ENCODE measurements around the gene GCDH.
"Not testable (repeated sequence)": the region's sequence is repeated elsewhere in the genome, so short reads cannot be mapped to it uniquely, and the experiment has no call there.

Gene GCDH

DNA sequence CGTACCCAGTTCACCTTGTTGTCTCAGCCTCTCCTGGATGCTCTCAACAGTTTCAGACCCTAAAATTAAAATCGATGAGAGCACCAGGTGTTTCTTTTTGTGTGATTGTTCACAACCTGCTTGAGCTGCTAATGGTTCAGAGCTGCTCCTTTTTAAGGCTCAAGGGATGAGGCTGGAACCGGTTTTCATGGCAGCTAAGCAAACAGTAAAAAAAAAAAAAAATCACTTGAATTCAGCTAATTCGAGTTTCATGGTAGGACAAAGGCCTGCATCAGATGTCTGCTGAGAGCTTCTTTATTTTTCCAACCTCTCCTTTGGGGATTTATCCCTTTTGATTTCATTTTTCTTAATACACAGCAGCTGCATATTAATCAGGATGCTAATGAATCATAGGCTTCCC, 21.6 kb downstream of the GCDH start:
- no peak for DNase-seq

DNA sequence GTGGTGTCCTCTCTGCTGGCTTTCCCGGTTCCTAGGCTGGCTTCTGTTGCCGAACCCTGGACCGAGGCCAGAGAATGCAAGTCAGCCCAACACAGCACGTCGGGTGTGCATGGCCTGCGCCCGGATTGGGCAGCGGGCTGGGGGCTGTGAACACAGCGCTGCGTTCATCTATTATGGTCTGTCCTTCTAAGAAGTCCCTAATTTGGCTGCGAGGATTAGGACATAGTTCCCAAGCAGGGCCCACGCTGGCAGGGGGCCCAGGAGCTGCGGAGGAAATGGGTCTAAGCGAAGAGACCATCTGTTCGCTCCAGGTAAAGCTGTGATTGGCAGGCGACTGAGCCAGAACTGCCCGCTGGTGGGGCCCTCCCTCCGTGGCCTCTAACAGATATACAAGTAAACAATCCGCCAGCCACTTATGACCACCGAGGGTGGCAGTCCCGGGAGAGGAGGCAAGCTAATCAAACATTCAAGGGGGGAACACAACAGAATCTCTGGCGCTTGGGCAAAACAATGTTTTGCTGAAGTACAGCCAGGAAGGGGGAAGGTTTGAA, 22.1 kb downstream of the GCDH start:
- no peak for DNase-seq

DNA sequence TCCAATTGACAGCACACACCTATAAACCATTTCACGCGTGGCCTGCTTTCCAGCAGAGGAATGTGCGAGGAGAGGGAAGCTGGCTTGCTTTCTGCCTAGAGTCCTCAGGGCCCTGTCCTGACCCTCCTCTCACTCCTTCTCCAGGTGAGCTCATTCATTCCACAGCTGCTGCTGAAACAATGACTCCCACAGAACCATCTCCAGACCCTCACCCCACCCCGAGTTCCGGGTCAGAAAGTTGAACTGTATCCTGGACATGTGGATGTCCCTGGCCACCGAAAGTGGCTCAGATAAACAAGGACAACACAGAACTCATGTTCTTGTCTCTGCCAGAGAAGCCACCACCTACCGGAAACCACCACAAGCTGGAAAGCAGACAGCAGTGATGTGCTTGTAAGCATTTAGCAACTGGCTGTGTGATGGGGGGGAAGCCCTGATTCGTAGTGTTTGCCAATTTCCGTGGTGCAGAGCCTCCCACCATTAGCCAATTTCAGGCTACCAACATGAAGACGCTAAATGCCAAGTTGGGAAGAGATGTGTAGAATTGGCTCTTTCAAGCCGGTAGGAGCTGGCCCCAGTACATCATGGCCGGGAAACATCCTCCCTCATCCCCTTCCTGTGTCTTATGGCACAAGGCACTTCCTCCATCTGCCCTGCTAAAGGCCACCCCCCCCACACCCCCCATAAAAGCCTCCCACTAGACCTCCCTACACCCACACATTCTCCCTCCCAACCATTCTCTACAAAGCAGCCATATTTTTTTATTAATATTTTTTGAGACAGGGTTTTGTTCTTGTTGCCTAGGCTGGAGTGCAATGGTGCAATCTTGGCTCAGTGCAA, 23.1 kb downstream of the GCDH start:
- DNase-seq, result peak; percentile 27

DNA sequence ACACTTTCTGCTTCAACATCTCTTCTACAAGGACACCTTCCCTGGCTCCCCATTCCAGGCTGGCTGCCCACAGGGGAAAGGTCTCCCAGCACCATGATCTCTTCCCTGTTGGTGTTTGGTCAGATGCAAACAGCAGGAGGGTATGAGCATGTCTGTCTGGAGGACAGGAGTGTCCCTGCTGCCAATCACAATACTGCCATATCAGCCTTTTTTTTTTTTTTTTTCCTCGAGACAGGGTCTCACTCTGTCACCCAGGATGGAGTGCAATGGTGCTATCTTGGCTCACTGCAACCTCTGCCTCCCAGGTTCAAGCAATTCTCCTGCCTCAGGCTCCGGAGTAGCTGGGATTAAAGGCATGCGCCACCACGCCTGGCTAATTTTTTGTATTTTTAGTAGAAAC, 24.9 kb downstream of the GCDH start:
- DNase-seq, result not testable (repeated sequence)

- no peak for DNase-seq
These were observed 27.3 kb downstream of the GCDH start for GRCh38 chr19:12918253-12918652.

- DNase-seq, result no peak
These were observed 30.1 kb downstream of the GCDH start for GRCh38 chr19:12921047-12921446.

DNA sequence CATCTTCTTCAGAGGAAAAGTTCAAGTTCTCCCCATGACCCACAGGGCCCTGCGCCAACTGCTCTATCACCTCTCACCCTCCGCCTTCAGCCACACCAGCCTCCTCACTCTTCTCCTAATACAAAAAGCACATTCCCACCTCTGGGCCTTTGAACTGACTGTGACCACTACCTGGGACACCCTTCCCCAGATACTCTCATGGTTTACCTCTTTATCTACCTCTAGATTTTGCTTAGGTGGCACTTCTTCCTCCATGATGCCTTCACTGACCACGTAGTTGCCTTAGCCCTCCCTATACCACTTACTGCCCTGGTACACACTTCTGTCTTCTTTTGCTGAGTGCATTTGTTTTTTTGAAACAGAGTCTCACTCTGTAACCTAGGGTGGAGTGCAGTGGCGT, 32.0 kb downstream of the GCDH start:
- no peak for DNase-seq

DNA sequence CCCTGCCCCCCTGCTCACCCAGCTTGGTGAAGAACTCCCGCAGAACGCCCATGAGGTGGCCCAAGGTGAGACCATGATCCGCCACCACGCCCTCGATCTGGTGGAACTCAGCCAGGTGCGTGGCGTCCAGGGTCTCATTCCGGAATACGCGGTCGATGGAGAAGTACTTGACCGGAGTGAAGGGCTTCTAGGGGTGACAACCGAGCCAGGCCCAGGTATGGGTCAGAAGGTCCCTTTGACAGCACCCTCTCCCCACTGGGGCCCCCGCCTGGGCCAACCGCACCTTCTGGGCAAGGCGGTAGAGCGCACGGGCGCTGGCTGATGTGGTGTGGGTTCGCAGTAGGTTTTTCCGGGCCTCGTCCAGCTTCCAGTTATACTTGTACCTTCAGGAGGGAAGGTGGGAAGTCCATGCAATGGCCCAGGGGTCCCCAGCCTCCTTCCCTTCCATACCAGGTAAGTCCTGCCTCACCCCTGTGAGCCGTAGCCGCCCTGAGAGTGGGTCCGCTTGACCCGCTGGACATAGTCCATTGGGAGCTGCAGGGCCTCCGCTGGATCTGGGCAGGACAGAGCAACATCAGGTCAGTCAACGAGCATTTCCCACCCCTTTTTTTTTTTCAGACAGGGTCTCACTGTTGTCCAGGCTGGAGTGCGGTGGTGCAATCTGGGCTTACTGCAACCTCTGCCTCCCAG, 33.8 kb downstream of the GCDH start:
- DNase-seq, result no peak

DNA sequence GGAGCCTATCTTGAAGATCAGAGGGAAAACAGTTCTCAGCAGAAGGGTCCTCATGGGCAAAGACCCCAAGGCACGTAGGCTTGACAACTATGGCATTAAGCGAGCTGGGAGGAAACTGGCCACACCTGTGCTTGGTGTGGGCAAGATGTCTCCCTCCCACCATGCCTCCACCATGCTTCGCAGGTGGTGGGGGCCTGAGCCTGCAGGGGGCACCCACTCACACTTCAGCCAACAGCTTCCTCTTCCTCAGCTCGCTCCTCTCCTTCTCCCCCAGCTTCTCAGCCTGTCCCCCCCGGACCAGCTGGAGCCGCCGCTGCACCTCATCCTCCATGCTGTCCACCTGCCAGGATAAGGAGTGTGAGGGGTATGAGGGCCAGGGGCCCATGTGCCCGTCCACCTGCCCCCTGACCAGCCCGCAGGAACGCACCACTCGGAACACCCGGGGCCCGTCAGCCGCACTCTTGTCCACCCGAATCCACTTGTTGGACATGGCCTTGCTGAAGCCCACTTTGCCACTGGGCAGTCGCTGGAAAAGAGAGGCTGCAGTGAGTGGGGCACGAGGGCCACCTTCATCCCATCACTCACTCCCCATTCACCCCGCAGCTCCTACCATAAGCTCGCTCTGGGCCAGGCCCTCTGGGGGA, 39.2 kb downstream of the GCDH start:
- no peak for DNase-seq

DNA sequence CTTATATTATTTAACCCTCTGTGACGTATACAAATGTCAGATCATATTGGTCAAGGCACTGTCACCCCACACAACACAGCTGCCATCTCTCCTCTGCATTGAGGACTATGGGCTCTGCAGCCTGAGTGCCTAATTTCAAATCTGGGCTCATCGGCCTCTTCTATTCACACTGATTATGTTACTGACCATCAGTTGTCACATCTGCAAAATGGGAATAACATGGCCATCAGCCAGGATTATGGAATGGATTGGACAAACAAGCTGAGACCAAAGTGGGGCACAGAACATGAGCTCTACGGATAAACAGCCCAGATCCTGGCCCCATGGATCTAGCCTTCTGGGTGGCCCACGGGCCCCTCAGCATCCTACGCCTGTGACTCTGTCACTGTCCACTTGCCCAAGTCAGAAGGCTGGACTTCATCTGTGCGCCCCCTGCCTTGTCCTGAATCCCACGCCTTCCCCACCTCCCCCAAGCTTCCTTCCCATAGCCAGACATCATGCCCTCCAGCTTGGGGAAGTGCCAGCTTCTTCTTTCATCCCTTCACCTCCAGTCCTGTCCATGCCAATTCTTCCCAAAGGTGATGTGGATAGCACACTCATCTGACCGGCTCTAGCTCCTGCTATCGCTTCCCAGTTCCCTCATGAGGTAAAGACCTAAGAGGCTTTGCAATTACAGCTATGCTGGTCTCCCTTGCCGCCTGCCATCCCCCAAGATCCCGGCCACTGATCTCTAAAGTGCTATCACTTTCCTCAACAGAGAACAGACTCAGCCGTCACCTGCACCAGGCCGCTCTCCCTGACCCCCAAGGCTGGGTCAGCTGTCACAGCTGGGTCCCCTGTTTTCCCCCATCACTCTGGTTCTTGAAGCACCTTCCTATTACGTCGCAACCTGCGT, 41.7 kb downstream of the GCDH start:
- DNase-seq, result no peak

DNA sequence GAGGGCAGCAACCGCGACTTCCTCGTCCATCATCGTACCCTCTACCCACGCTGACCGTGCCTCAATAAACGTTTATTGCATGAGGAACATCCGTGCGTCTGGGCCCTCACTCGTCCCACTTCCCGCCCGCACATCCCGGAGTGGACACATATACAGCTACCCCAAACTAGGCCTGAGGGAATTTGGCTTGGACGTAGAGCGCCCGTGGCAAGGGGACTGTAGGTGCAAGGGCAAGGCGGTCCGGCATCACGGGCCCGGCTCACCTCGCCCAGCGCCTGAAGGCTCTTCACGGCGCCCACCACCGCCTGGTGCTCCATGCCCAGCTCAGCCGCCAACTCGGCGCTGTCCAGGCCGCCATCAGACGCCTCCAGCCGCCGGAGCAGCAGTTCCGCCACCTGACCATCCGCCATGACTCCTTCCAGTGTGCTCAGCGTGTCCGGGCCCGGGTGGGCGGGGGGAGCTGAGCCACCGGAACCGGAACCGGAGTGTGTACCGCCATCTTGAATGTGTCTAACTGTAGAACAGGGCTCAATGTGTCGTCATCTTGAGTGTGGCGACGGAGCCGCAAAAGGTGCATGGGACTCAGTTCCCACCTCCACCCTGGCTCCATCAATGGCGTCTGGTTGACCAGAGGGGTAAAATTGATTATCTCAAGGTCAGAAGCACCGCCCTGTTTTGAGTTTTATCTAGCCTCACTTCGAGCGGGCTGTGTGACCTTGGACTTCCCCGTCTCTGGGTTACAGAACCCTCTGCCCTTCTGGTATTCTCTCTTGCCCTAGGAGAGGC, 42.5 kb downstream of the GCDH start, which contains the start of gene FARSA:
Gene FARSA (minus strand): TSS at position 425 of the 786 bp plus-strand sequence. CDS start 15 bp downstream, at position 410.
- DNase-seq, result peak; percentile 86

DNA sequence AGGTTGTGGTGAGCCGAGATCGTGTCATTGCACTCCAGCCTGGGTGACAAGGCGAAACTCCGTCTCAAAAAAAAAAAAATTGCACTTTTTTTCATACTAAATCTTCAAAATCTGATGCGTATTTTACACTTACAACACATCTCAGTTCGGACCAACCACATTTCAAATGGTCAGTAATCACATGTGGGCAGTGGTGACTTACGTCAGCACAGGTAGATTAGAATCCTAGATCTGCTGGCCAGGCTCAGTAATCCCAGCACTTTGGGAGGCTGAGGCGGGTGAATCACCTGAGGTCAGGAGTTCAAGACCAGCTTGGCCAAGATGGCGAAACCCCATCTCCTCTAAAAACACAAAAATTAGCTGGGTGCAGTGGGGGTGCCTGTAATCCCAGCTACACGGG, 44.1 kb downstream of the GCDH start:
- DNase-seq, result no peak

GRCh38 chr19:12936582-12936981, 45.6 kb downstream of the GCDH start:
- DNase-seq, result no peak

DNA sequence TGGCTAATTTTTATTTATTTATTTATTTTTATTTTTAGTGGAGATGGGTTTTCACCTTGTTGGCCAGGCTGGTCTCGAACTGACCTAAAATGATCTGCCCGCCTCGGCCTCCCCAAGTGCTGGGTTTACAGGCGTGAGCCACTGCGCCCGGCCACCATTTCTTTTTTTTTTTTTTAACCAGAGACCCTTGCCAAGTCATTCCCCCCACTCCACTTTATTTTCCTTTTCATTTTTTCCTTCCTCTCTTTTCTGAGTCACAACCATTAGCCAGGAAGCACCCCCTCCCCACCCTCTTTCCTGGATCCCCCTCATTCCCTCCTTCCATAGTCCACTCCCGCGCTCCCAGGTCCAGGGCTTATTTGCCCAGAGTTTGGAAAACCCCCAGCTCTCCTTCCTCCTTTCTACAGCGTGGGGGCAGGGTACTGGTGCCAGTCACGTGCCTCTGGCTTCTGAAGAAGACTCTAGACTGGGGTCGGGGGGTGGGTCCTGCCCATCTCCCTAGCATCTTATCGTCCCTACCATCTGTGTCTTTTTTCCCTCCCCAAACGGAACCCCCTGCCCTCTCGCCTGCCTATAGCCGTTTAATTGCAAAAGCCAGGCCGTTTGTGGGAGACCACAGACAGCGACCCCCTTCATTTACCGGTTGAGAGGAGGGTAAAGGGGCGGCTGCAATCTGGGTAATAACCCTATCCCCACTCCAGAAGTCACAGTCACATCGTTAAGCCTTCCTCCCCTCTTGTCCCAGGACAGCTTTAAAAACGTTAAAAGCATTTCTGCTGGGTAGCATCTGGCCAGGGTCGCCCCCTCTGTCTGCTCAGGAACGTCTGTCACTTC, 46.4 kb downstream of the GCDH start:
- DNase-seq, result no peak

- peak; percentile 98 for DNase-seq
These were observed 47.2 kb downstream of the GCDH start, which contains the start of gene CALR for GRCh38 chr19:12937927-12938778. CALR (plus strand) TSS chr19:12938609; CDS start chr19:12938680, 71 bp downstream.

DNA sequence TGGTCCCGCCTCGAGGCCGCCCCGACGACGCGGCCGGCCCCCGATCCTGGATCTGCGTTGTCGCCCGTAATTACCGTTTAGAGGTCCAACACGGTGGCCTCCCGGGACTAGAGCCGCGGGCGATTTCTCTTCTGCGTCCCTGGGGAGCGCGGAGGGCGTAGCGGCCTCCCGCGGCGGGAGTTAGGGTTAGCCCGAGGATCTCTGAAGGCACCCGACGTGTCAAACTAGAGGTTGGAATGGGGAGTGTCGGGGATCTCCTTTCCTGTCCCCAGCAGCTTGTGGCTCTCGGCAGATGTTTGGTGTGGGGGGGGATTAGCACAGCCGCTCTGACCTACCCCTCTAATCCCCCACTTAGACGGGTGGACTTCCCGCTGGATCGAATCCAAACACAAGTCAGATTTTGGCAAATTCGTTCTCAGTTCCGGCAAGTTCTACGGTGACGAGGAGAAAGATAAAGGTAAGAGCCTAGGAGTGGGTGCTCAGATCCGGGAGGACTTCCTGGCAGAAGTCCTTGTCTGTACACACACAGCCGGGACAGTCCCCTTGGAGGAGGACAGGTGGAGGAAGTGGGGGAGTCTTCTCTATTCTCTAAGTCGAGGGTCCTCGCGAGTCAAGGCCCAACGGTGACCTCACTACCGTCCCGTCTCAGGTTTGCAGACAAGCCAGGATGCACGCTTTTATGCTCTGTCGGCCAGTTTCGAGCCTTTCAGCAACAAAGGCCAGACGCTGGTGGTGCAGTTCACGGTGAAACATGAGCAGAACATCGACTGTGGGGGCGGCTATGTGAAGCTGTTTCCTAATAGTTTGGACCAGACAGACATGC, 48.0 kb downstream of the GCDH start:
- peak; percentile 26 for DNase-seq

DNA sequence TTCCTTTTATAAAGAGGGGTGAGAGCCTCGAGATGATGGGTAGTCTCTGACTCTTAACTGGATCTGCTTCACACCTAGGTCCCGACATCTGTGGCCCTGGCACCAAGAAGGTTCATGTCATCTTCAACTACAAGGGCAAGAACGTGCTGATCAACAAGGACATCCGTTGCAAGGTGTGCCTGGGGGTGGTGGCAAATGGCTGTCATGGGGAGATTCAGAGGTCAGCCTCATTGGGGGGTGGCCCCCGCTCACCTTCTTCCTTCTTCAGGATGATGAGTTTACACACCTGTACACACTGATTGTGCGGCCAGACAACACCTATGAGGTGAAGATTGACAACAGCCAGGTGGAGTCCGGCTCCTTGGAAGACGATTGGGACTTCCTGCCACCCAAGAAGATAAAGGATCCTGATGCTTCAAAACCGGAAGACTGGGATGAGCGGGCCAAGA, 49.0 kb downstream of the GCDH start:
- no peak for DNase-seq

DNA sequence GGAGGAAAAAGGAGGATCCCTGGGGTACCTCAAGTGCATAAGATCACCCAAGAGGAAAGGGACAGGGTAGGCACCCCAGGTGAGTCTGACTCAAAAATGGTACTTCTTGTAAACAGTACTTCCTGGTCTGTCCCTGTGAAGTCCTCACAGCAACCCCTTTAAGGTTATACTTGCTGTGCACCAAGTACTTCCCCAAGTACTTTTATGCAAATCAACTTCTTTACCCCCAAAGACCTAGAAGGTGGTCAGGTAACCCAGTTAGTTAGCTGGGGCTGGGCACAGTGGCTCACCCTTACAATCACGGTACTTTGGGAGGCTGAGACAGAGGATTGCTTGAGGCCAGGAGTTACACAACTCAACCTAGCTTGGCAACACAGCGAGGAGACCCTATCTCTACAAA, 49.9 kb downstream of the GCDH start:
- DNase-seq, result no peak

Data from activated T-cell treated with anti-CD3 and anti-CD28 coated beads for 4 hours (primary cell).